Keratinocyte (primary cell): Measurements from ENCODE around the gene PLXNA3.

Source experiments
- CTCF ChIP-seq, 3 experiments: IDR thresholded peaks in 1 of 3; conservative IDR thresholded peaks in 1 of 3; optimal IDR thresholded peaks in 1 of 3; 2 replicates in 2 of 3; 3 replicates in 1 of 3; pipeline versions ENCODE3 to v1.5.1; 2011; ENCODE audit warnings: low read length in 3 of 3, mild to moderate bottlenecking in 3 of 3, moderate library complexity in 2 of 3, control low read depth in 1 of 3, inconsistent platforms in 1 of 3; ENCODE audit not compliant: insufficient read depth in 2 of 3; ENCODE audit errors: extremely low read depth in 1 of 3
- EZH2 ChIP-seq: IDR thresholded peaks from one replicate; pipeline ENCODE4 v1.6.1; 2012; ENCODE audit warnings: inconsistent platforms, mild to moderate bottlenecking, low read length, moderate library complexity

GRCh38 chrX:154515090-154515965, 57.2 kb downstream of the PLXNA3 start:
- TF ChIP-seq CTCF (optimal IDR thresholded peaks at IDR 0.05 in 1 of 3, IDR thresholded peaks at IDR 0.05 in 1 of 3, conservative IDR thresholded peaks at IDR 0.05 in 1 of 3; ENCODE audit: extremely low read depth in 1 of 3, insufficient read depth in 2 of 3, low read length in 3 of 3) (no peak), EZH2 (no peak)
